PC-3 (cell line): ENCODE measurements around the gene LRRD1.

Experiments used
- CTCF ChIP-seq: fragments of 300-600 bp; sonication (generic); conservative IDR thresholded peaks from 2 replicates; pipeline ENCODE4 v1.5.1; 2017; ENCODE audit warnings: antibody characterized with exemption, low read depth, mild to moderate bottlenecking, low read length
- EZH2 ChIP-seq: fragments of 300-600 bp; sonication (generic); IDR thresholded peaks from one replicate; pipeline ENCODE4 v1.6.1; 2017; ENCODE audit warnings: antibody characterized with exemption, mild to moderate bottlenecking, low read length; ENCODE audit not compliant: unreplicated experiment
- EZH2phosphoT487 ChIP-seq: fragments of 300-600 bp; sonication (generic); IDR thresholded peaks from 2 replicates; pipeline ENCODE4 v1.6.1; 2018; ENCODE audit warnings: mild to moderate bottlenecking, antibody characterized with exemption, low read length, borderline replicate concordance

GRCh38 chr7:92158660-92159575 lies 20.0 kb downstream of the LRRD1 start:
- TF ChIP-seq EZH2, result no peak
- TF ChIP-seq CTCF, result no peak
- no peak for TF ChIP-seq EZH2phosphoT487
